ENCODE data around the gene HRAS. TPM values are rescaled to one million over a fixed set of nuclear protein-coding genes. Genes with fewer than 3 reads are reported as not detected.
A peak's percentile ranks its signal among the peaks of the same experiment; 100 is the strongest.

Gene HRAS
- total RNA-seq, 2 donors from 2014 or later = 47.9 to 56.5 TPM

DNA sequence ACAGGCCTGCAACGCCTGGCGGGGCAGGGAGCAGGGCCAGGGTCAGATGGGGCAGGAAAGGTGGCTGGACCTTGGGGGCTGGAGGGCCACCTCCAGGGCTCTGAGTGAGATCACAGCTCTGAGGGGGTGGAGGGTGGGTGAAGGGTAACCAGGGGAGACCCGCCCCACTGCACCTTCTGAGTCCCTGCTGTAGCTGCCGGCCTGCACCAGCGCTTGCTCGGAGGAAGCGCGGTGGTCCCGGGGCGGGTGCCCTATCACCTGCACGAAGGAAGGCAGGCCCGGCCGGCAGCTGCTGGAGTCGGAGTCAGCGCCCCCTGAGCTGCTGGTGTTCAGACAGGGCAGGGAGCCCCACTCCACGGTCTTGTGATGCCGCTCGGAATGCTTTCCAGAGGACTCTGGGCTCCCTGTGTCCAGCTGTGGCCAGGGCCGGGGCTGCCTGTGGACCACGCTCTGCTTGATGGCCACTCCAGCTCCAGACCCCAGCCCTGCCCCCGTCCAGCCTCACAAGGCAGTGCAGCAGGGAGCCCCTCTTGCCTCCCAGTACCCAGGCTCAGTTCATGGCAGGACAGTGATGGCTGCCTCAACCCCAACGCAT, 21.4 kb upstream of the HRAS start:
- no peak for ATAC-seq
- intact Hi-C loops (cut with DNase I) = loop anchor here (5.0 to 10.0 kb wide), 2 partner anchors 58 to 166 kb away; partner anchors contain the start of gene IRF7 (in 1 of the 2)

DNA sequence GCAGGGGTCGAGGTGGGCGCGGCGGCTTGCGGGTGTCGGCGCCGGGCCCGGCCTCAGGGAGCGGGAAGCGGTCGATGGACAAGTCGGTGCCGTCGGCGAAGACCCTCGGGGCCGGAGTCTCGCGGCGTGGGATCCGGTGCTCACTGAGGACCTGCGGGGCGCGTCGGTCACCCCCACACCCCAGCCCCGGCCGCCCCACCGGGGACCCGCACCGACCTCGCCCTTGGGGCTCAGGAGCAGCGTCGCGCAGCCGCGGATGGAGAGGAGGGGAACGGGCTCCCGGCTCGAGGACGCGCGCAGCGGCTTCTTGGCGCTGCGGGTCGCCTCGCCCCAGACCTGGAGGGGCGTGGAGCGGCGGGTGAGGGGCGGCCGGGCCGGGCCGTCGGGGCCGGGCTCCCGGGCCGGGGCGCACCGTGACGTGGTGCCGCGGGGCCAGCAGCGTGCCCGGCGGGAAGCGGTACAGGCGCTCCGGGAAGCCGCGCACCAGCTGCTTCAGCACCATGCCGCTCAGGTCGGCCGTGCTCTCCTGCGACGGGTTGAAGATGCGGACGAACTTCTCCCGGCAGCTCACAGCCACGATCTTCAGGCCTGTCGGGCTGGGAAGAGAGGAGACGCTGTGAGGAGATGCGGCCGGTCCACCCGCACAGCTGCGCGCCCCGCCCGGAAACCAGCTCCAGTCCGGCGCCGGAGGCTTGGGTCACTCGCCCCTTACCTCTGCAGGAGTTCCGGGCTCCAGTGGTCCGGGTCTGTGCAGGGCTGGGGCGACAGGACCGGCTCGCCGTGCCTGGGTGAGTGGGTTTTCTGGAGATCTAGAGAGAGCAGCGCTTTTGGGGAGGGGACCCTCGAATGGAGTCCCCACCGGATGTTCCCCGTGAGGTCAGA, 20.6 kb upstream of the HRAS start:
- ATAC-seq (no peak), DNase-seq (no peak)
- intact Hi-C loops (cut with DNase I) = loop anchor here (5.0 to 10.0 kb wide), 2 partner anchors 59 to 166 kb away; partner anchors contain the start of gene IRF7 (in 1 of the 2)

More for the DNA sequence above, 21.4 kb upstream of the HRAS start:
- no peak for DNase-seq

DNA sequence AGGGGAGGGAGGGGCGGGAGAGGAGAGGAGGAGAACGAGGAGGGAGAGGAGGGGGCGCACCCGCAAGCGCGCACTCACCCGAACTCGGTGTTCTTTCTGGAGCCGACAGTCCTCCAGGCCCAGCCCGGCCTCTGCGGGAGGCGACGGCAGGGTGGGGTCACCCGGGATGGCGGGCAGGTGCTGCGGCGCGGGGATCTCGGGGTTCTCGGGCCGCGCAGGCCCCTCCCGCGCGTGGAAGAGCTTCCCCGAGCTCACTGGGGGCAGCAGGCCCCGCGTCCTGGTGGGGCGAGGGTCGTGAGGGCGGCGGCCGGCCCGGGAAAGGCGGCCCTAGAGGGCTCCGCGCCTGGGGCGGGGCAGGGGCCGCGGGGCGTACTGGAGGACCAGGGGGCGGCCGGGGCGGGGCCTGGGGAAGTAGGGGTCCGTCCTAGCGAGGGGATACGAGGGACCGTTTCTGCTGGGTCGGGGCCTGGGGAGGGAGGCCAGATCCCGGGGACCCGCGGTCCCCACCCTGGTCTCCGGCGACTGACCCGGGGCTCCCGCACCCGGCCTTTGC, 19.9 kb upstream of the HRAS start:
- peak; percentile 3 to 11 for ATAC-seq
- intact Hi-C loops (cut with DNase I) = loop anchor here (5.0 to 10.0 kb wide), 2 partner anchors 59 to 167 kb away; partner anchors contain the start of gene IRF7 (in 1 of the 2)
- DNase-seq = no peak

- intact Hi-C loops (cut with DNase I) = loop anchor here (5.0 to 10.0 kb wide), 2 partner anchors 60 to 168 kb away; partner anchors contain the start of gene IRF7 (in 1 of the 2)
- DNase-seq = peak; percentile 69
- peak; percentile 74 to 75 for ATAC-seq
Observed at GRCh38 chr11:554428-555226, 19.3 kb upstream of the HRAS start.

GRCh38 chr11:553988-554340, 18.6 kb upstream of the HRAS start:
- ATAC-seq (no peak), DNase-seq (no peak)
- intact Hi-C loops (cut with DNase I) = loop anchor here in 1 of 2 donors (10.0 kb wide), 1 partner anchor 61 kb away; the partner anchor contains the start of gene IRF7

DNA sequence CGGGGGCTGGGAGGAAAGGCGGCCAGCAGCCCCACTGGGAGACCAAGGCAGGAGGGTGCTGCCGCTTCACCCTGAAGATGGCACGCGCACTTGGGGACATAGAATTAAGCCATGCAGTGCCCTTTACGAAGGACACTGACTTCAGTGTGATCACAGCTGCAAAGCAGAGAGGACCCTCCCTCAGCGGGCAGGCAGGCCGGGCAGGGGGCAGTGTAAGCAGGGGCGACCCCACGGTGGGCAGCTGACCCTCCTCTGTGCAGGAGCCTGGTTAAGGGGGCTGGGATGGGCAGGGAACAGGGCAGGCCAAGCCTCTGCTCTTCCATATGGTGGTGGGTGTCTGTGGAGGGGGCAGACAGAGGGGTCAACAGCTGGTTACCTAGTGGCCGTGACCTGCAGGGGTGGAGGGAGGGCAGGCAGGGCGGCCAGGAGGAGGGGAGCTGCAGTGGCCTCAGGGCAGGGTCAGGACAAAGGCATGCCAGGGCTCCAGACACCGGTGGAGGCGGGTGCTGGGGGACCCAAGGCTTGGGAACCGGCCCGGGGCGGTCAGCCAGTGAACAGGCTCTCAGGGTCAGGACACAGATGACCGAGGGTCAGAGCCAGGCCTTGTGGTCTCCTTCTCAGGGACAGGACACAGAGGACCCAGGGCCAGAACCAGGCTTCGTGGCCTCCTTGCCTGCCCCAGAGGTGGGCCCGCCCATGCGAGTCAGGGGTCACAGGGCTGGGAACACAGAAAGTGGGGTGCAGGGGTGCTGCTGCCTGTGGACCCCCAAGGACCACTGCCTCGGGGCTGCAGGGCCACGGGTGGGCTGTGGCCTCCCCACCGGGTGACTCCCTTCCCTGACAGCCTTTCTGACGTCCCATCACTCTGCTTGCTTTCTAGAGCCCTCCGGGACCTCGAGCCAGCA, 18.0 kb upstream of the HRAS start:
- intact Hi-C loops (cut with DNase I) = loop anchor here in 1 of 2 donors (10.0 kb wide), 1 partner anchor 61 kb away; the partner anchor contains the start of gene IRF7
- ATAC-seq (no peak), DNase-seq (no peak)

- intact Hi-C loops (cut with DNase I) = loop anchor here in 1 of 2 donors (10.0 kb wide), 1 partner anchor 63 kb away; the partner anchor contains the start of gene IRF7
- DNase-seq (no peak), ATAC-seq (no peak)
Observed at GRCh38 chr11:551596-551995, 16.2 kb upstream of the HRAS start.

DNA sequence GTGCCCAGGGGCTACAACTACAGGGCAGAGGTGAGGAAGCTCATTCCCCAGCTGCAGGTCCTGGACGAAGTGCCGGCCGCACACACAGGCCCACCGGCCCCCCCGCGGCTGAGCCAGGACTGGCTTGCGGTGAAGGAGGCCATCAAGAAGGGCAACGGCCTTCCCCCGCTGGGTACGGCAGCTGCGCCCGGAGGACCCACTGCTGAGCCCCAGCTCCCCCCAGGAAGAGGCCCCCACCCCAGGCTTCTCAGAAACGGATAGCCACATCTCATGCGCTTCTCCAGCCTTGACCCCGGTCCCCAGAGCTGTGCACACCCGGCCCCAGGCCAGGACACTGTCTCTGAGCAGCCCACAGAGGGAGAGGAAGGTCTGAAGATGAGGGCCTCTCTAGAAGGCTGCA, 15.8 kb upstream of the HRAS start:
- DNase-seq (no peak), ATAC-seq (no peak)
- intact Hi-C loops (cut with DNase I) = loop anchor here in 1 of 2 donors (10.0 kb wide), 1 partner anchor 64 kb away; the partner anchor contains the start of gene IRF7

GRCh38 chr11:550746-551085, 15.3 kb upstream of the HRAS start:
- DNase-seq (no peak), ATAC-seq (no peak)
- intact Hi-C loops (cut with DNase I) = loop anchor here in 1 of 2 donors (10.0 kb wide), 1 partner anchor 64 kb away; the partner anchor contains the start of gene IRF7

DNA sequence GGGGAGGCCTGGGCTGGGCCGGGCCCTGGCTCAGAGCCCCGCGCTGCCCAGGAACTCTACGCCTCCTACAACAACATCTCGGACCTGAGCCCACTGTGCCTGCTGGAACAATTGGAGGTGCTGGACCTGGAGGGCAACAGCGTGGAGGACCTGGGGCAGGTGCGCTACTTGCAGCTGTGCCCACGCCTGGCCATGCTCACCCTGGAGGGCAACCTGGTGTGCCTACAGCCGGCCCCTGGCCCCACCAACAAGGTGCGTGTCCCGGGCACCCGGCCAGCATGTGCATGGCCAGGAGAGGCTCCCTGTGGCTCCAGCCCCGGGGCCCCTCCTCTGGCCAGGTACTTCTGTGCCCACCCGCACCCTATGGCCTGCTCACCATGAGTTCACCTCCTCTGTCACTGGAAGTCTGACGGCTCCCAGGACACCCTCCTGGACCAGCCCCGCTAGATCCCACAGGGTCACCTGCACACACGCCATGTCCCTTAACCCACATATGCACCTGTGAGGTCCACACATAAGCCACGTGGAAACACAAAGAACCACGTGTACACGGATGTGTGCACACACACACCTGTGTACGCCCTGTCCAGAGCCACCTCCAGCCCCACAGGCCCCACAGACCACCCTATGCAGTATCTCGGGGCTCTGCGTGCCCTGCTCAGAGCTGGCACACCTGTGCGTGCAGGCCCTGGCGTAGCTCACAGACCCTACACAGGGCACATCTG, 14.8 kb upstream of the HRAS start:
- DNase-seq (no peak), ATAC-seq (no peak)
- intact Hi-C loops (cut with DNase I) = loop anchor here in 1 of 2 donors (10.0 kb wide), 1 partner anchor 65 kb away; the partner anchor contains the start of gene IRF7

DNA sequence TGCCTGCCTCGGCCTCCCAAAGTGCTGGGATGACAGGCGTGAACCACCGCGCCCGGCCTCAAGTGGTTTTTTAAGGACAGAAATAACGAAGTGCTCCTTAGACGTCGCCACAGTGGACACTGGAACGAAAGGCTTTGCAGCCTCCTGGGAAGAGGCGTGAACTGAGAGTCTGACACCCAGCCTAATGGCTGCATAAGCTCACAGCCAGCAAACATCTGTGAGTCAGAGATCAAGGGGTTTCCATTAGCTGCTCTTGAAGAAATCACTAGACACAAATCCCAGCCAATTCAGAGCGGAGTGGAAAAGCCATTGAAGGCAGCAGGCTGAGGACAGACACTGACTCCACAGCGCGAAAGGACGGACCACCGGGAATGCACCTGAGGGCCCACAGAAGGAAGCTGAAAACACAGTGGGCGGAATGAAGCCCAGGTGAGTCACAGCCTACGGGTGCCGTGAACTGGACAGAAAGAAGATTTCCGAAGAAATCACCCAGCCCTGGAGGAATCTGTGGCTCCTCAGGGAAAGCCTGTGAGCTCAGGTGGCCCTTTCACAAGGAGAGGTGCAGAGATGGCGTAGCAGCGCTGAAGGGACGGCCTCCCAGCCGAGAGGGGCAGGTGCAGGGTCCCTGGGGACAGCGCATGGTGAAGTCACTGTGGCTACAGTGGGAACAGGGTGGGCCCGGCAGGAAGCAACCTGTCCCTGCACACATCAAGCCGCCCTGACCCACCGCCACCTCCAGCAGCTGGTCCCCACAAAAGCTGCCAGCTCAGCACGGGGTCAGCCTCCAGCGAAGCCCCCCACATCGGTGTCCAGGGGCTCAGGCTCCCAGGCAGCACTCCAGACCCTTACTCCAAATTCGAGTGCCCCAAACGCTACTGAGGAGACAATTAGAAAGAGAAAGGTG, 13.6 kb upstream of the HRAS start:
- no peak for ATAC-seq
- no peak for DNase-seq
- intact Hi-C loops (cut with DNase I) = no loop called here

DNA sequence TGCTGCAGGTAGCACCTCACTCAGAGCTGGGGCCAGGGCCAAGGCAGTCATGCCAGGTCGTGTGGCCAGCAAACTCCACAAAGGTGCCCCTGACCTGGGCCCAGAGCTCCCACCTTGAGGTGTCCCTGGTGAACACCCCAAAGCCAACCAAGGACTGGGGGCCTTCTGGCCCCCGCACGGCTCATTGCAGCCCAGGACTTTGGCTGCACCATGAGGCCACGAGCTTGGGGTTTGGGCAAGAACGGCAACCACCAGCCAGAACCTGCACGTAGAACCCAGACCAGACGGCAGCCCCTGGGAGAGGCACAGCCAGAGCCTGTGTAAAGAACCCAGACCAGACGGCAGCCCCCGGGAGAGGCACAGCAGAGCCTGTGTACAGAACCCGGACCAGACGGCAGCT, 9.8 kb upstream of the HRAS start:
- no peak for DNase-seq
- intact Hi-C loops (cut with DNase I) = no loop called here
- ATAC-seq = no peak

DNA sequence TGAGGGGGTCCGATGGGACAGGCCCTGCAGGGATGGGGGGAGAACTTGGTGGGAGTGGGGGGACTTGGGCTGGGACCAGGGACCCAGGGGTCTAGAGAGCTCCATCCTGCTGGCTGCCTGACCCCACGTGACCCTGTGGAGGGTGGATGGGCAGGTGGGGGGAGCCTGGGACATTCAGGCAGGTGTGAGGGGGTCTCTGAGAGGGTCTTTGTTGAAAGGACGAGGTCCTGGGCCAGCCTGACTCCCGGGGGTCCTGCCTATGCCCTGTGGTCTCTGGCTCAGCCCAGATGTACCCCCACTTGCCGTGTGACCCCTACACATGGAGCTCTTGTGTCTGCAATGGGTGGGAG, 9.4 kb upstream of the HRAS start:
- intact Hi-C loops (cut with DNase I) = no loop called here
- ATAC-seq (no peak), DNase-seq (no peak)

DNA sequence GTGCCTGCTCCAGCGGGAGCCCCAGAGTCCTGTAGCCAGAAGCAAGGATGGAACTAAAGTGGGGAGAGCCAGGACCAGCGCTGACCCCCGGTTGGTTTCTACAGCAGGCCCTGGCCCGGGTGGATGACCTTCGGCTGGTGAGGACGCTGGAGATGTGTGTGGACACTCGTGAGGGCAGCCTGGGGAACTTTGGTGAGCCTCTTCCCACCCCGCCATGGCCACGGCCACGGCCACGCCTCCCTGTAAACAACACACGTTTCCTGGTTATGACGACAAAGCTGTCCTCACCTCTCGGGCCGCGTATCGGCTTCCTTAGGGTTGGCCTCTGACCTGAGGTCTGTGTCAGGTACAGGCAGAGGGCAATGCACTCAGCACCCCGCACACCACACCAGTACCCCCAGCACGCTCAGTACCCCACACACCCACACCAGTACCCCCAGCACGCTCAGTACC, 6.1 kb upstream of the HRAS start:
- peak; percentile 8 for DNase-seq
- intact Hi-C loops (cut with DNase I) = no loop called here
- no peak for ATAC-seq

DNA sequence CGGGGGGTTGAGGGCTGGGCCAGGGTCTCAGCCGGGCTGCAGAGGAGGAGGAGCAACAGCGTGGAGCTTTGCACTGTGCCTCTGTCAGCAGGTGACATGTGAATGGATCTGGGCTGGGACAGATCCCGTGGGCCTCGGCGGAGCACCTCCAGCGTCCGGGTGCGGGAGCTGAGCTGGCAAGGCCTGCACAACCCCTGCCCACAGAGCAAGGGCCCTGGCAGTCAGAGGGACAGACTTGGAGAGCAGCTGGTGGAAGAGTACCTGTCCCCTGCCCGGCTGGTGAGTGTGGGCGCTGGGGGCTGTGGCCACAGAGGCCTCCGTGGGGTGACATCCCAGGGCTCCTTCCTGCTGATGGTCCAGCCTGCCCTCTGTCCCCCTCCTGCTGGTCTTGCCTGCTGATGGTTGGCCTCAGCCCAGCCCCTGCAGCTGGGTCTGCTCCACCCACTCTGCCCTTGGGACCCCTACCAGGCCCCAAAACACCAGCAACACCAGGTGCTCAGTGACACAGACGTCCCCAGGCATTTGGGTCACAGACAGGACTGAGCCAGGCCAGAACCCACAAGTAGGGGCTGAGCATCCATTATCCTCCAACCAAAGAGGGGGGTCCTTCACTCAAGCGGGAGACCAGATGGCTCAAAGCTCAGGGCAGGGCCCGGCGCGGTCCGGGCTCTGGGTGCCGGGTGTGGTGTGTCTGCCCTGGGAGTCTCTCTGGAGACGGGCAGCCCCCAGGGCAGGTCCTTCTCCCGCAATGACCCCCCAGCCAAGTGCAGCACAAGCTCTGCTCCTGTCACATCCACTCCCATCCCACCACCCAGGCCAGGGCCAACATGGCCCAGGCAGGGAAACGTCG, 5.4 kb upstream of the HRAS start:
- intact Hi-C loops (cut with DNase I) = no loop called here
- no peak for ATAC-seq
- DNase-seq = peak; percentile 14
